HepG2 (cell line): Measurements from ENCODE around the gene FNDC8. TPM values are rescaled to one million over a fixed set of nuclear protein-coding genes. Genes with fewer than 3 reads are reported as not detected.
"Not testable (repeated sequence)": the region's sequence is repeated elsewhere in the genome, so short reads cannot be mapped to it uniquely, and the experiment has no call there.

Experiments used
- ATAC-seq: fragments of 200-7000 bp; cut with Tn5 transposase; 3 replicates; pipeline ENCODE4 v1.9.1; 2020; ENCODE audit warnings: mild to moderate bottlenecking, moderate library complexity
- BruUV-seq: library from RNA; stranded (reverse); fragments of 400-500 nt; replicated peaks from 2 replicates; lab custom pipeline; 2021; lab: Mats Ljungman, UMichigan
- CTCF ChIA-PET: fragments of 300-600 bp; formaldehyde crosslinking; extraction: SDS; loops from one replicate; lab custom pipeline; 2021; ENCODE audit warnings: low total read pairs, inconsistent platforms, low intra/inter-chr PET ratio; lab: Yijun Ruan, JAX
- POLR2A ChIA-PET: fragments of 350-600 bp; sonication (Branson Sonifier 250); formaldehyde crosslinking; loops from one replicate; lab custom pipeline; 2020; ENCODE audit warnings: antibody characterized with exemption, inconsistent platforms; lab: Yijun Ruan, JAX
- DNase-seq: peaks from one replicate; pipeline ENCODE4 v3.0.0-alpha.2; 2015; ENCODE audit warnings: low spot score
- FAIRE-seq: peaks from 3 replicates; lab custom pipeline; 2011; peaks lifted over from hg19 to GRCh38; lab: Jason Lieb, UNC
- H2AFZ ChIP-seq: one replicate; pipeline ENCODE4 v1.6.1; 2011; ENCODE audit warnings: low read length, inconsistent platforms
- H3K27ac ChIP-seq: fragments of 300-600 bp; 3 replicates; pipeline ENCODE4 v1.8.0; 2011; ENCODE audit warnings: mixed run types, mild to moderate bottlenecking, mixed read lengths, low read length, inconsistent platforms; ENCODE audit not compliant: insufficient read depth; ENCODE audit errors: extremely low read length
- H3K27me3 ChIP-seq, 2 experiments: fragments of 200-600 bp in 1 of 2; 2 replicates in 1 of 2; 3 replicates in 1 of 2; pipeline versions ENCODE4 v1.6.0 to v1.8.0; 2011; ENCODE audit warnings: low read length in 2 of 2, mild to moderate bottlenecking in 2 of 2, moderate library complexity in 2 of 2, inconsistent platforms in 1 of 2; ENCODE audit not compliant: insufficient read depth in 2 of 2, control insufficient read depth in 1 of 2
- H3K36me3 ChIP-seq, 2 experiments: fragments of 200-600 bp in 1 of 2; replicated peaks in 1 of 2; 2 replicates in 1 of 2; 3 replicates in 1 of 2; pipeline versions ENCODE4 v1.5.1 to v1.8.0; 2011; ENCODE audit warnings: low read length in 2 of 2, inconsistent platforms in 1 of 2; ENCODE audit not compliant: insufficient read depth in 2 of 2, control insufficient read depth in 1 of 2
- H3K4me1 ChIP-seq: 2 replicates; pipeline ENCODE4 v1.5.1; 2012; ENCODE audit warnings: low read length, inconsistent platforms; ENCODE audit not compliant: insufficient read depth
- H3K4me2 ChIP-seq: 2 replicates; pipeline ENCODE4 v1.6.0; 2011; ENCODE audit warnings: low read depth, low read length, inconsistent platforms
- H3K4me3 ChIP-seq, 3 experiments: fragments of 200-600 bp in 1 of 3; sonication (generic), shearing (Covaris generic) in 1 of 3; replicated peaks in 1 of 3; 2 replicates each; pipeline ENCODE4 v1.5.1; 2011 to 2016; ENCODE audit warnings: low read length in 3 of 3, inconsistent platforms in 2 of 3, low read depth in 2 of 3, mild to moderate bottlenecking in 2 of 3, control low read depth in 1 of 3, mixed read lengths in 1 of 3; ENCODE audit not compliant: insufficient read depth in 1 of 3
- H3K79me2 ChIP-seq: one replicate; pipeline ENCODE4 v1.6.1; 2011; ENCODE audit warnings: low read length, inconsistent platforms; ENCODE audit not compliant: insufficient read depth
- H3K9ac ChIP-seq: 2 replicates; pipeline ENCODE4 v1.6.0; 2011; ENCODE audit warnings: mild to moderate bottlenecking, low read depth, low read length, inconsistent platforms; ENCODE audit not compliant: insufficient read depth
- H3K9me3 ChIP-seq: 2 replicates; pipeline ENCODE4 v1.5.1; 2012; ENCODE audit warnings: mild to moderate bottlenecking, low read length
- H4K20me1 ChIP-seq: 2 replicates; pipeline ENCODE4 v1.6.0; 2011; ENCODE audit warnings: inconsistent platforms, mild to moderate bottlenecking, low read length, moderate library complexity; ENCODE audit not compliant: insufficient read depth
- ZBTB8A ChIP-seq: sonication (generic); formaldehyde crosslinking; IDR thresholded peaks from 2 replicates; pipeline ENCODE4 v1.4.0; 2020; ENCODE audit warnings: mild to moderate bottlenecking, low read depth, missing genetic modification reagents, borderline replicate concordance
- ZFP37 ChIP-seq: sonication (generic); formaldehyde crosslinking; IDR thresholded peaks from 2 replicates; pipeline ENCODE4 v1.4.0; 2020; ENCODE audit warnings: missing genetic modification reagents, borderline replicate concordance
- WGBS: methylation state at CpG from one replicate; pipeline ENCODE4 v1.1.6; 2017; ENCODE audit warnings: low lambda C conversion rate; 5-methylcytosine and 5-hydroxymethylcytosine counted together
- in situ Hi-C: cut with HindIII; loops from 2 replicates; pipeline ENCODE4 v1.10.0; 2017; ENCODE audit warnings: low pct_unique_long_range_greater_than_20kb; ENCODE audit not compliant: extremely low pct_ligation_motif_present
- intact Hi-C: fragments of 100-400 bp; cut with micrococcal nuclease; formaldehyde crosslinking; loops from one replicate; pipeline ENCODE4 v1.10.0; 2022; ENCODE audit not compliant: unreplicated experiment
- polyA plus RNA-seq, 8 experiments: library from polyadenylated mRNA; depleted of rRNA in 3 of 8; stranded (reverse) in 7 of 8; unstranded in 1 of 8; fragments of >200 nt; fragmentation: Illumina TruSeq in 4 of 8; extraction: Trizol in 4 of 8; gene quantifications; 2 replicates each; pipeline versions ENCODE4 v1.2.1 to v1.2.3, GENCODE V29; 2011 to 2016; ENCODE audit warnings: low read depth in 4 of 8, missing spikeins in 1 of 8, mixed read lengths in 1 of 8; ENCODE audit not compliant: insufficient read depth in 1 of 8
- total RNA-seq, 5 experiments: library from RNA; depleted of rRNA; stranded (reverse); fragments of >200 nt; fragmentation: Illumina TruSeq; extraction: Trizol; gene quantifications; 2 replicates each; pipeline ENCODE4 v1.2.3, GENCODE V29; 2016; ENCODE audit warnings: low read depth in 1 of 5
- TF ChIP-seq, protein P1 (sequence below): sonication (generic); formaldehyde crosslinking; IDR thresholded peaks from 2 replicates; pipeline ENCODE4 v1.5.1; 2020; ENCODE audit warnings: missing genetic modification reagents, mild to moderate bottlenecking, borderline replicate concordance
- TF ChIP-seq, protein P2 (sequence below): sonication (generic); formaldehyde crosslinking; IDR thresholded peaks from 2 replicates; pipeline ENCODE4 v1.5.0; 2020; ENCODE audit warnings: mild to moderate bottlenecking, missing genetic modification reagents

The FNDC8 gene
- total and polyA plus RNA-seq, 2 of the 13 experiments (the other 11 are each of a cell fraction or from before 2014, with no cell fraction given): not detected

DNA sequence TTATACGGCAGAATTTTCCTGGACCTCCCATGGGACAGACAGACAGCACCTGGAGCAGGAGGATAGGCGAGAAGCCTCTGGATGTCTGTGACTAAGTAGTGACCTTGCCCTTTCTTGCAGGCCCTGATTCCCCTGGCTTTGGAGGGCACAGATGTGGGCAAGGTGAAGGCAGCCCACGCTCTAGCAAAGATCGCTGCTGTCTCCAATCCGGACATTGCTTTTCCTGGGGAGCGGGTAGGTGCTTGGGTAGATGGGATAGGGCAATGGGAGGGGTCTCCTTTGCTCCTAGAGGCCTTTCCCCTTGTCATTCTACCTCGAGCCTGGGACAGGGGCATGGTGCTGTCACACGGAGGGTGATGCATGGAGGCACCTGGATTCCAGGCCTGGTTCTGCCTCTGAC, 55.5 kb downstream of the FNDC8 start:
- in situ Hi-C loops (loop anchor here (10.0 kb wide), 1 partner anchor 358 kb away; the partner anchor contains the start of gene SLFN12L), intact Hi-C loops (no loop called here)
- Histone ChIP-seq H3K4me1 (no peaks in the 10 kb centered on the region), H3K4me3 (no peak overlapping the region), H3K27ac (no peak overlapping the region), H3K9ac (no peak overlapping the region), H2AFZ (no peak overlapping the region), H3K27me3 (peaks cover 0 to 17% of the 10 kb centered on the region in 2 experiments; a peak in 1 of 5 replicates), H3K9me3 (no peaks in the 10 kb centered on the region), H3K4me2 (no peak overlapping the region), H3K79me2 (no peaks in the 10 kb centered on the region), H4K20me1 (no peaks in the 10 kb centered on the region), H3K36me3 (no peaks in the 10 kb centered on the region)
- BruUV-seq: no TSS peak
- ChIA-PET CTCF (no interaction called here), POLR2A (no interaction called here)
- ATAC-seq (no peak), DNase-seq (no peak), FAIRE-seq (no peak)
- WGBS: 7% methylated on average over 7 of the region's 8 CpGs
- TF ChIP-seq ZFP37 (CRISPR knock-in tag) (no peak), ZBTB8A (no peak)
- TF ChIP-seq, protein P1, sequence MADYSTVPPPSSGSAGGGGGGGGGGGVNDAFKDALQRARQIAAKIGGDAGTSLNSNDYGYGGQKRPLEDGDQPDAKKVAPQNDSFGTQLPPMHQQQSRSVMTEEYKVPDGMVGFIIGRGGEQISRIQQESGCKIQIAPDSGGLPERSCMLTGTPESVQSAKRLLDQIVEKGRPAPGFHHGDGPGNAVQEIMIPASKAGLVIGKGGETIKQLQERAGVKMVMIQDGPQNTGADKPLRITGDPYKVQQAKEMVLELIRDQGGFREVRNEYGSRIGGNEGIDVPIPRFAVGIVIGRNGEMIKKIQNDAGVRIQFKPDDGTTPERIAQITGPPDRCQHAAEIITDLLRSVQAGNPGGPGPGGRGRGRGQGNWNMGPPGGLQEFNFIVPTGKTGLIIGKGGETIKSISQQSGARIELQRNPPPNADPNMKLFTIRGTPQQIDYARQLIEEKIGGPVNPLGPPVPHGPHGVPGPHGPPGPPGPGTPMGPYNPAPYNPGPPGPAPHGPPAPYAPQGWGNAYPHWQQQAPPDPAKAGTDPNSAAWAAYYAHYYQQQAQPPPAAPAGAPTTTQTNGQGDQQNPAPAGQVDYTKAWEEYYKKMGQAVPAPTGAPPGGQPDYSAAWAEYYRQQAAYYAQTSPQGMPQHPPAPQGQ (CRISPR knock-in tag): no peak
- TF ChIP-seq, protein P2, sequence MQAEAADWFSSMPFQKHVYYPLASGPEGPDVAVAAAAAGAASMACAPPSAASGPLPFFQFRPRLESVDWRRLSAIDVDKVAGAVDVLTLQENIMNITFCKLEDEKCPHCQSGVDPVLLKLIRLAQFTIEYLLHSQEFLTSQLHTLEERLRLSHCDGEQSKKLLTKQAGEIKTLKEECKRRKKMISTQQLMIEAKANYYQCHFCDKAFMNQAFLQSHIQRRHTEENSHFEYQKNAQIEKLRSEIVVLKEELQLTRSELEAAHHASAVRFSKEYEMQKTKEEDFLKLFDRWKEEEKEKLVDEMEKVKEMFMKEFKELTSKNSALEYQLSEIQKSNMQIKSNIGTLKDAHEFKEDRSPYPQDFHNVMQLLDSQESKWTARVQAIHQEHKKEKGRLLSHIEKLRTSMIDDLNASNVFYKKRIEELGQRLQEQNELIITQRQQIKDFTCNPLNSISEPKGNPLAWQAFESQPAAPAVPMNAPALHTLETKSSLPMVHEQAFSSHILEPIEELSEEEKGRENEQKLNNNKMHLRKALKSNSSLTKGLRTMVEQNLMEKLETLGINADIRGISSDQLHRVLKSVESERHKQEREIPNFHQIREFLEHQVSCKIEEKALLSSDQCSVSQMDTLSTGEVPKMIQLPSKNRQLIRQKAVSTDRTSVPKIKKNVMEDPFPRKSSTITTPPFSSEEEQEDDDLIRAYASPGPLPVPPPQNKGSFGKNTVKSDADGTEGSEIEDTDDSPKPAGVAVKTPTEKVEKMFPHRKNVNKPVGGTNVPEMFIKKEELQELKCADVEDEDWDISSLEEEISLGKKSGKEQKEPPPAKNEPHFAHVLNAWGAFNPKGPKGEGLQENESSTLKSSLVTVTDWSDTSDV: no peak

DNA sequence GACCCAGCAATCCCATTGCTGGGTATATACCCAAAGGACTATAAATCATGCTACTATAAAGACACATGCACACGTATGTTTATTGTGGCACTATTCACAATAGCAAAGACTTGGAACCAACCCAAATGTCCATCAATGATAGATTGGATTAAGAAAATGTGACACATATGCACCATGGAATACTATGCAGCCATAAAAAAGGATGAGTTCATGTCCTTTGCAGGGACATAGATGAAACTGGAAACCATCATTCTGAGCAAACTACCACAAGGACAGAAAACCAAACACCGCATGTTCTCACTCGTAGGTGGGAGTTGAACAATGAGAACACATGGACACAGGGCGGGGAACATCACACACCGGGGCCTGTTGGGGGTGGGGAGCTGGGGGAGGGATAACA, 58.0 kb downstream of the FNDC8 start:
- H4K20me1 ChIP-seq, DNase-seq, ATAC-seq, H3K4me1 ChIP-seq, H3K27ac ChIP-seq, H3K9me3 ChIP-seq, H3K4me2 ChIP-seq, intact Hi-C loops, H3K4me3 ChIP-seq, H2AFZ ChIP-seq, POLR2A ChIA-PET, FAIRE-seq, H3K36me3 ChIP-seq, H3K79me2 ChIP-seq, H3K9ac ChIP-seq, CTCF ChIA-PET, BruUV-seq: not testable (repeated sequence)
- in situ Hi-C loops: loop anchor here (10.0 kb wide), 1 partner anchor 355 kb away; the partner anchor contains the start of gene SLFN12L
- peaks cover 0 to 12% of the 10 kb centered on the region in 2 experiments; a peak in 2 of 5 replicates for H3K27me3 ChIP-seq
- WGBS: 53% methylated on average over 5 of the region's 5 CpGs
